Endodermal cell (in vitro differentiated cells): ENCODE data around the gene ZNF280A. TPM values are rescaled to one million over a fixed set of nuclear protein-coding genes. Genes with fewer than 3 reads are reported as not detected.

Experiments
- DNase-seq: peaks from one replicate; pipeline ENCODE4 v3.0.0-alpha.2; 2017
- H3K27ac ChIP-seq: 2 replicates; pipeline ENCODE4 v1.5.1; 2013; ENCODE audit warnings: mild to moderate bottlenecking, low read depth, low read length, moderate library complexity
- H3K27me3 ChIP-seq: 2 replicates; pipeline ENCODE4 v1.6.1; 2013; ENCODE audit warnings: mild to moderate bottlenecking, low read length, moderate library complexity; ENCODE audit not compliant: insufficient read depth, control insufficient read depth, poor library complexity, severe bottlenecking
- H3K36me3 ChIP-seq: 2 replicates; pipeline ENCODE4 v1.7.0; 2013; ENCODE audit warnings: mild to moderate bottlenecking, low read length, moderate library complexity; ENCODE audit not compliant: control insufficient read depth, insufficient read depth
- H3K4me1 ChIP-seq: one replicate; pipeline ENCODE4 v1.7.0; 2013; ENCODE audit warnings: low read length; ENCODE audit not compliant: control insufficient read depth, insufficient read depth
- H3K4me3 ChIP-seq: 2 replicates; pipeline ENCODE4 v1.5.1; 2013; ENCODE audit warnings: mild to moderate bottlenecking, low read length, moderate library complexity
- H3K9ac ChIP-seq: 2 replicates; pipeline ENCODE4 v1.6.1; 2013; ENCODE audit warnings: mild to moderate bottlenecking, low read length, moderate library complexity; ENCODE audit not compliant: poor library complexity, severe bottlenecking; ENCODE audit errors: extremely low read depth
- H3K9me3 ChIP-seq: 2 replicates; pipeline ENCODE4 v1.6.1; 2013; ENCODE audit warnings: mild to moderate bottlenecking, low read length, moderate library complexity; ENCODE audit not compliant: control insufficient read depth
- H3K27ac Mint-ChIP-seq: 2 replicates; pipeline ENCODE4 v1.8.0; 2020; ENCODE audit warnings: mixed read lengths
- H3K27me3 Mint-ChIP-seq: 2 replicates; pipeline ENCODE4 v1.8.0; 2021; ENCODE audit warnings: mild to moderate bottlenecking, mixed read lengths; ENCODE audit not compliant: insufficient read depth
- H3K36me3 Mint-ChIP-seq: 2 replicates; pipeline ENCODE4 v1.8.0; 2020; ENCODE audit warnings: low read depth, mixed read lengths
- H3K4me1 Mint-ChIP-seq: 2 replicates; pipeline ENCODE4 v1.8.0; 2020; ENCODE audit warnings: mixed read lengths
- H3K4me3 Mint-ChIP-seq: 2 replicates; pipeline ENCODE4 v1.8.0; 2020; ENCODE audit warnings: mild to moderate bottlenecking, moderate library complexity, mixed read lengths
- H3K9me3 Mint-ChIP-seq: 2 replicates; pipeline ENCODE4 v1.8.0; 2020; ENCODE audit warnings: mild to moderate bottlenecking, mixed read lengths
- WGBS, 2 experiments: methylation state at CpG; one replicate each; pipeline versions ENCODE4 v1.1.5 to v1.1.7; 2013; ENCODE audit warnings: missing lambda C conversion rate in 2 of 2, mixed read lengths in 1 of 2; ENCODE audit not compliant: insufficient coverage in 1 of 2, insufficient read length in 1 of 2; 5-methylcytosine and 5-hydroxymethylcytosine counted together
- total RNA-seq, 2 donors: library from RNA; stranded (reverse); fragmentation: NEBNext Ultra II Directional in 1 of 2; extraction: Animal tissue kit (Norgen Biotek cat#: 25700) in 1 of 2; gene quantifications; 2 replicates in 1 of 2; 3 replicates in 1 of 2; pipeline ENCODE4 v1.2.1, GENCODE V29; 2021
- TF ChIP-seq, protein P1 (sequence below): fragments of 200-600 bp; sonication (generic); conservative IDR thresholded peaks from 2 replicates; pipeline ENCODE4 v1.5.0; 2021; ENCODE audit warnings: antibody characterized with exemption, mild to moderate bottlenecking

Gene ZNF280A
- total RNA-seq, 2 donors from 2014 or later = 0.55 to 2.1 TPM

DNA sequence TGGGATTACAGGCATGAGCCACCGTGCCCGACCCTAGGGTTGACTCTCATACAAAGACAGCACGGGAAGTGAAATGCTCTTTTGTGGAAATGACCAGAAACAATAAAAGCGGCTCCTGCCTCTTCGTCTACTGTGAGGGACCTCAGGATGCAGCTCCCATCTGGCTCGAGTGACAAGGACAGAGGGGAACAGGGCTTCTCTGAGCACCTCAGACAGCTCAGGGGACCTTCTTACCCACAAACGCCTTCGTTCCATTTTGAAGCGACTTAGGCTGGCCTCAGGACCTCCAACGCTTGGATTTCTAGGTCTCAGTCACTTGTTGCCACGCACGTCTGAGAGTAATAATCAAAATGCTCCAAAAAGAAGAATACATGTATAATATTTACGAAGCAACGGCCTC, 36.5 kb upstream of the ZNF280A start:
- no peak overlapping the region for H3K27ac ChIP-seq
- 94% methylated on average over 12 to 14 of the region's 14 CpGs for WGBS, 2 experiments
- TF ChIP-seq, protein P1, sequence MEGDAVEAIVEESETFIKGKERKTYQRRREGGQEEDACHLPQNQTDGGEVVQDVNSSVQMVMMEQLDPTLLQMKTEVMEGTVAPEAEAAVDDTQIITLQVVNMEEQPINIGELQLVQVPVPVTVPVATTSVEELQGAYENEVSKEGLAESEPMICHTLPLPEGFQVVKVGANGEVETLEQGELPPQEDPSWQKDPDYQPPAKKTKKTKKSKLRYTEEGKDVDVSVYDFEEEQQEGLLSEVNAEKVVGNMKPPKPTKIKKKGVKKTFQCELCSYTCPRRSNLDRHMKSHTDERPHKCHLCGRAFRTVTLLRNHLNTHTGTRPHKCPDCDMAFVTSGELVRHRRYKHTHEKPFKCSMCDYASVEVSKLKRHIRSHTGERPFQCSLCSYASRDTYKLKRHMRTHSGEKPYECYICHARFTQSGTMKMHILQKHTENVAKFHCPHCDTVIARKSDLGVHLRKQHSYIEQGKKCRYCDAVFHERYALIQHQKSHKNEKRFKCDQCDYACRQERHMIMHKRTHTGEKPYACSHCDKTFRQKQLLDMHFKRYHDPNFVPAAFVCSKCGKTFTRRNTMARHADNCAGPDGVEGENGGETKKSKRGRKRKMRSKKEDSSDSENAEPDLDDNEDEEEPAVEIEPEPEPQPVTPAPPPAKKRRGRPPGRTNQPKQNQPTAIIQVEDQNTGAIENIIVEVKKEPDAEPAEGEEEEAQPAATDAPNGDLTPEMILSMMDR = no peak
- H3K9me3 ChIP-seq = no peaks in the 10 kb centered on the region
- no peak overlapping the region for H3K4me3 Mint-ChIP-seq
- DNase-seq = no peak
- H3K4me3 ChIP-seq = no peak overlapping the region
- H3K36me3 ChIP-seq = no peaks in the 10 kb centered on the region
- no peak overlapping the region for H3K27ac Mint-ChIP-seq
- H3K27me3 Mint-ChIP-seq = peaks cover 56% of the 10 kb centered on the region
- peaks cover 3% of the 10 kb centered on the region for H3K27me3 ChIP-seq
- H3K36me3 Mint-ChIP-seq = no peaks in the 10 kb centered on the region
- H3K9ac ChIP-seq = no peak overlapping the region
- peaks cover 21% of the 10 kb centered on the region for H3K9me3 Mint-ChIP-seq
- peaks cover 7% of the 10 kb centered on the region for H3K4me1 Mint-ChIP-seq
- H3K4me1 ChIP-seq = no peaks in the 10 kb centered on the region

DNA sequence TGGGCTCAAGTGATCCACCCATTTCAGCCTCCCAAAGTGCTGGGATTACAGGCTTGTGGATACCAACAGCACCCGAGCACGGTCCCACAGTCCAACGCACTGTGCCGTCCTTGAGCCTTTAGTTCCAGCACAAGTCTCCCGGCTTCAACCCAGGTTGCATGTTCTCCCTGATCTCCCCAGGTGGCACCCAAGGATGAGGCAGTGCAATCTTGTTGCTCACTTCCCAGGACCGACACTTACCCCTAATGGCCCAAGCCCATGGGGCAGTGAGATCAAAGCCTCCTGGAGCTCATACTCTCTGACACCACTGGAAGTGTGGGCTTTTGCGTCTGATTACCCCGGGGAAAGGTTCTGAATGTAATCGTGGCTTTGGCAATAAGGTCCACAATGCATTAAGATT, 35.5 kb upstream of the ZNF280A start:
- H3K27ac Mint-ChIP-seq = no peak overlapping the region
- TF ChIP-seq, protein P1 = no peak
- peaks cover 7% of the 10 kb centered on the region for H3K4me1 Mint-ChIP-seq
- 95 to 96% methylated on average over 6 to 9 of the region's 9 CpGs for WGBS, 2 experiments
- peaks cover 66% of the 10 kb centered on the region for H3K27me3 Mint-ChIP-seq
- Histone ChIP-seq H3K9ac (no peak overlapping the region), H3K4me3 (no peak overlapping the region), H3K9me3 (no peaks in the 10 kb centered on the region), H3K27ac (no peak overlapping the region), H3K27me3 (peaks cover 13% of the 10 kb centered on the region), H3K36me3 (no peaks in the 10 kb centered on the region), H3K4me1 (no peaks in the 10 kb centered on the region)
- no peak for DNase-seq
- H3K9me3 Mint-ChIP-seq = peaks cover 21% of the 10 kb centered on the region
- no peaks in the 10 kb centered on the region for H3K36me3 Mint-ChIP-seq
- H3K4me3 Mint-ChIP-seq = no peak overlapping the region

DNA sequence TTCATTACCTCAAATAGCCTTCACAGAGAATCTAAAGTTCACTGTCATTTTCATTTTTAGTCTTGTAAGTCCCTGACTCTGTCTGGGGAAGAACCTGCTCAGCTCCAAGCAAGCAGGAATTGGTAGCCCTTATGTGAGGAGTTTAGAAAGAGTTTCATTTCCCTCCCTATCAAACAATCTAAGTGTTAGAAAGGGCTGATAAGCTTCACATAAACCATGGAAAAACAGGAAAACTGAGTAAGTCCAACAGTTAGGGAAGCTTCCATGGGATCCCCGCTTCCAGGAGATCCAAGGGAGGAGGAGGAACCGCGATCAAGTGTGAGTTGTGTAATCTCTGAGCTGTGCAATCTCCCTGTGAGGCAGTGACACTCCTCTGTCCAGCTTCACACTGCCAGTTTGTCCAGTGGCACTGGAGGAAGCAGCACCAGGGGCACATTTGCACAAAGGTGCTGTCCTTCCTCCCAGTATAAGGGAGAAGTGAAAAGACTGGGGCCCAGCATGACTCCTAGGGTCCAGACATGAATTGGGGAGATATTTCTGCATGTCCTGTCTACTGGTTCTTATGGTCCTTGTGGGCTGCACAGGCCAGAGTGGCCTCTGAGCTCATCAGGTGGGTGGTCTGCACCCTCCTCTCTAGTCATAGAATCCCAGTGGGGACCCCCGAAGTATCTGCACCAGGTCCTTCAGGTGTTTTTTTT, 34.7 kb upstream of the ZNF280A start:
- Histone ChIP-seq H3K36me3 (no peaks in the 10 kb centered on the region), H3K27me3 (peaks cover 22% of the 10 kb centered on the region), H3K9me3 (no peaks in the 10 kb centered on the region), H3K9ac (no peak overlapping the region), H3K27ac (no peak overlapping the region), H3K4me1 (no peaks in the 10 kb centered on the region), H3K4me3 (no peak overlapping the region)
- no peak overlapping the region for H3K27ac Mint-ChIP-seq
- H3K27me3 Mint-ChIP-seq = peaks cover 69% of the 10 kb centered on the region
- WGBS, 2 experiments = 88% methylated on average over 4 of the region's 4 CpGs; no CpG with 5 or more reads in 1 of the 2 experiments
- no peaks in the 10 kb centered on the region for H3K36me3 Mint-ChIP-seq
- peaks cover 16% of the 10 kb centered on the region for H3K9me3 Mint-ChIP-seq
- peaks cover 7% of the 10 kb centered on the region for H3K4me1 Mint-ChIP-seq
- no peak for DNase-seq
- no peak overlapping the region for H3K4me3 Mint-ChIP-seq
- TF ChIP-seq, protein P1 = no peak
